ENCODE measurements around the gene AKR1E2. TPM values are rescaled to one million over a fixed set of nuclear protein-coding genes. Genes with fewer than 3 reads are reported as not detected.

The AKR1E2 gene
- total RNA-seq, result 1.3 and 2.7 TPM in 2 replicates

DNA sequence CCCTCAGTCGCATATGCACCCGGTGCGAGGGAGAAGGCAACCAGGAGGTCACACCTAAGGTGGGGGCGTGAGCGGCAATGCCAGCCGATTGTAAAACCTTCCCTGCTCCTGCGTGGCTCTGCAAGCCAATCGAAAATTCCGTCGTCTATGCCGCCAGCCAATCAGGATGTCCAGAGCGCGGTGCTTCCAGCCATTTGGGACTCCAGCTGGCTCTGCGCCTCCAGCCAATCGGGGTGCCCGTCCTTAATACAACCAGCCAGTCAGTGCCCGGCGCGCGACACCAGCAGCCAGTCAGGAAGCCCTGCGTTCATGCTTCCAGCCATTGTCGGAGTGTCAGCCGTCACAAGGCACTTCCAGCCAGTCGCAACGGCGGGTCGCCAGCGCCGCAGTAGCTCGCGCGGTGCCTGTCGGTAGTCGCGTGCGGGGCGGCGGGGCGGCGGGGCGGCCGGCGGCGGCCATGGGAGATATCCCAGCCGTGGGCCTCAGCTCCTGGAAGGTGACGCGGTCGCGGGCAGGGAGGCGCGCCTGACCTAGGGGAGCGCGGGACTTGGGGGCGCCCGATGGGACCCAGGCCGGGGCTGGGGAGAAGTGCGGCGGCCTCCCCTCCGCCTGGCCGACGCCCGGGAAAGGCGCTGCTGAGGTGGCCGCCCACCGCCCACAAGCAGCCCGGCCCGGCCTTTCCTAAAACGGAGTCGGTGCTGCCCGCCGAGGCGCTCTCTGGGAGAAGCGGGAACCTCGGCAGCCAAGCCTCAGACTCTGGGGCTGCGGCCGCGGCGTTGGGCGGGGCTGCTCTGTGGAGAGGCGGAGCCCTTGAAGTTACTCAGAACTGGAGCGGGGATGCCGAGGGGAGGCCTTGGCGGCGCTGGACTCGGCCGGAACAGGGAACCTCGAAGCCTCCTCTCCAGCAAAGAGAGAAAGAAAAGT lies at the start of gene AKR1E2:
AKR1E2 (plus strand) TSS at position 340 of the 924 bp plus-strand sequence; CDS start at position 458, 118 bp downstream.

Other genes starting within 250 kb of the AKR1E2 start
- 12.9 and 72.8 TPM in 2 replicates for gene AKR1C1, start 137.2 kb downstream of the AKR1E2 start, total RNA-seq
- 3.7 and 4.7 TPM in 2 replicates for gene AKR1C2, start 177.7 kb downstream of the AKR1E2 start, total RNA-seq

Measured in epithelial cell of alveolus of lung (primary cell).